Lower lobe of right lung (tissue), 2 donors: ENCODE measurements around the gene TXNDC5. TPM values are rescaled to one million over a fixed set of nuclear protein-coding genes. Genes with fewer than 3 reads are reported as not detected.

Source experiments
- ATAC-seq, 2 donors: fragments of 200-7000 bp; cut with Tn5 transposase; one replicate each; pipeline ENCODE4 v1.9.1; 2020 to 2022; ENCODE audit warnings: mild to moderate bottlenecking in 2 of 2, moderate library complexity in 2 of 2
- DNase-seq: peaks from one replicate; pipeline ENCODE4 v3.0.0-alpha.2; 2020
- H3K27ac ChIP-seq: fragments of 200-600 bp; one replicate; pipeline ENCODE4 v1.8.0; 2022
- H3K27me3 ChIP-seq: fragments of 200-600 bp; one replicate; pipeline ENCODE4 v1.8.0; 2022; ENCODE audit warnings: low read depth
- H3K36me3 ChIP-seq: fragments of 200-600 bp; one replicate; pipeline ENCODE4 v1.8.0; 2022; ENCODE audit warnings: mild to moderate bottlenecking
- H3K4me1 ChIP-seq: fragments of 200-600 bp; one replicate; pipeline ENCODE4 v1.8.0; 2022
- H3K4me3 ChIP-seq: fragments of 200-600 bp; one replicate; pipeline ENCODE4 v1.8.0; 2022; ENCODE audit warnings: mild to moderate bottlenecking
- H3K9me3 ChIP-seq: fragments of 200-600 bp; one replicate; pipeline ENCODE4 v1.8.0; 2022
- intact Hi-C: fragments of 100-400 bp; cut with DNase I; formaldehyde crosslinking; loops from one replicate; pipeline ENCODE4 v1.11.0; 2022
- total RNA-seq: library from RNA; stranded (reverse); fragmentation: NEBNext Ultra II Directional; extraction: Animal tissue kit (Norgen Biotek cat#: 25700); gene quantifications from one replicate; pipeline ENCODE4 v1.2.1, GENCODE V29; 2021
- TF ChIP-seq, protein P1 (sequence below): fragments of 200-600 bp; IDR thresholded peaks from one replicate; pipeline ENCODE4 v1.8.0; 2022; ENCODE audit warnings: antibody characterized with exemption, mild to moderate bottlenecking
- donor health status: DM: no; HTN: yes; CAD: no; lungs with severe emphysema.

The TXNDC5 gene
- total RNA-seq, 1 donor from 2014 or later = 98.3 TPM

DNA sequence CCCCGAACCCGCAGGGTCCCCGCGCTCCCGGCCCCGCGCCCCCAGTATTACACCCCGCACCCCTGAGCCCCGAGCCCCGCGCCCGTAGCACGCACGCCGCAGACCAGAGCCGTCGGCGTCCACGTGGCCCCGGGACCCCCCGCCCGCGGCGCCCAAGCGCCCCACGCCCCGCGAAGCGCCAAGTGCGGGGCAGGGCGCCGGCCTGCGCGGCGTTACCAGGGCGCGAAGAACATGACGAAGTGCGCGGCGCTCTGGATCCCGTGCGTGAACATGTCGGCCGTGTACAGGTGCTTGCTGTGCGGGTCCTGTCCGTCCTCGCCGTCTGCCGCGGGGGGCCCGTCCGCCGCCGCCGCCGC lies 312 bp downstream of the TXNDC5 start:
- TF ChIP-seq, protein P1, sequence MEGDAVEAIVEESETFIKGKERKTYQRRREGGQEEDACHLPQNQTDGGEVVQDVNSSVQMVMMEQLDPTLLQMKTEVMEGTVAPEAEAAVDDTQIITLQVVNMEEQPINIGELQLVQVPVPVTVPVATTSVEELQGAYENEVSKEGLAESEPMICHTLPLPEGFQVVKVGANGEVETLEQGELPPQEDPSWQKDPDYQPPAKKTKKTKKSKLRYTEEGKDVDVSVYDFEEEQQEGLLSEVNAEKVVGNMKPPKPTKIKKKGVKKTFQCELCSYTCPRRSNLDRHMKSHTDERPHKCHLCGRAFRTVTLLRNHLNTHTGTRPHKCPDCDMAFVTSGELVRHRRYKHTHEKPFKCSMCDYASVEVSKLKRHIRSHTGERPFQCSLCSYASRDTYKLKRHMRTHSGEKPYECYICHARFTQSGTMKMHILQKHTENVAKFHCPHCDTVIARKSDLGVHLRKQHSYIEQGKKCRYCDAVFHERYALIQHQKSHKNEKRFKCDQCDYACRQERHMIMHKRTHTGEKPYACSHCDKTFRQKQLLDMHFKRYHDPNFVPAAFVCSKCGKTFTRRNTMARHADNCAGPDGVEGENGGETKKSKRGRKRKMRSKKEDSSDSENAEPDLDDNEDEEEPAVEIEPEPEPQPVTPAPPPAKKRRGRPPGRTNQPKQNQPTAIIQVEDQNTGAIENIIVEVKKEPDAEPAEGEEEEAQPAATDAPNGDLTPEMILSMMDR = no peak
- intact Hi-C loops = no loop called here
- no peaks in the 10 kb centered on the region for H3K27me3 ChIP-seq
- peak overlapping the region; percentile 81 for H3K4me3 ChIP-seq
- no peaks in the 10 kb centered on the region for H3K9me3 ChIP-seq
- no peaks in the 10 kb centered on the region for H3K36me3 ChIP-seq
- peak overlapping the region; percentile 68 for H3K27ac ChIP-seq
- DNase-seq = no peak
- ATAC-seq = peak; percentile 2 to 7
- peaks cover 36% of the 10 kb centered on the region for H3K4me1 ChIP-seq

DNA sequence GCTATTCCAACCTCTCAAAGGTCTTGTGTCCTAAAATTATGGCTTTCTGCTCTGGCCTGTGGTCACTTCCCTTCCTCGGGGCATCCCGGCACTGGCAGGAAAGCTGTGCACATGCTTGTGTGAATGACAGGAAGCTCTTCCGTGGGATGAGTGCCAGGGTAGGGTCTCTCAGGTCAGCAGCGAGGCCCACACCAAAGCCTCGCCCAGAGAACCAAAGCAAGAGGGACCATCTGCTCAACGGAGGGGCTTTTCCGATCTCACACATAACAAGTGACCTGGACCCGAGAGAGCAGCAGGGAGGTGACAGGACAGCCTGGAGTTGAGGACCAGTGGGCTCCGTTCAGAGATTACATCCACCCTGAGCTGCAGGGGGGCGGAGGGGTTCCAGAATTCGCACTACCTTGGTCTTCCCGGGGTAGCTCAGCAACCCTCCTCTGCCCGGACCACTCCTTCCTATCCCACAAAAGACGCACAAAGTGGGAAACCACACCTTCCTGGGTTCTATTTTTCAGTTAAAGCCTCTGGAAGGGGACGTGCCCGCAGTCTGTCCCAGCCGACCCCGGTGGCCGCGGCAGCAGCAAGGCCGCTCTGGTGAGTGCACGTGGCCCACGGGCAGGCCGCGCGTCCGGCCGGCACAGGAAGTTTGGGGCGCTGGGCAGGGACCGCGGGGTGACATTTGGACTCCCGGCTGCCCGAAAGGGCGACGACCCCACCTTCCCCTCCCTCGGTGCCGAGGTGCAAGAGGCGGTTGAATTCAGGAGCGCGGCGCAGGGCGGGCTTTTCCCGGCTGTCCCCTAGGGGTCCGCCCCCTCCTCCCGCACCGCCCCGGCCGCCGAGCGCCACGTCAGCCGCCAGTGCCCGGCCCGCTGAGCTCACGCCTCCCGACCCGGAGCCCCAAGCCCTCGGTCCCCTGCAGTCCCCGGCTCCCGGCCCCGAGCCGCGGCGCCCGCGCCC lies 988 bp downstream of the TXNDC5 start:
- H3K27ac ChIP-seq = peak overlapping the region; percentile 68
- DNase-seq = peak; percentile 71

DNA sequence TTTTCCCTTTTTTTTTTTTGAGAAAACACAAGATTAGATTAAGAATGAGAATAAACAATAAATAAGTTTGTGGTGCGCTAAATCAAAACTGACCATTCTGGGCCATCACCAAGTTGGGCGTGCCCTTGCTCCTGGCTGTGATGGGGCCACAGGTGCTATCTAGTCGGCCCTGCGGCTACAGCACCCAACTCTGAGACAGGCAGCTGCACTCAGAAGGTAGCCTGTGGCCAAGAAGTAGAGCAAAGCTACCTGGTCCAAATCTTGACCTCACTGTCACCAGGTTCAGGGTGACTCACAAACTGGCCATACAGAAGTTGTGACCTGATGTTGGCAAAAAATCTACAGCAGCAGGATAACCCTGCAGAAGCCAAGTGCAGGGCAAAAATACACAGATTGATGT lies 3.4 kb downstream of the TXNDC5 start:
- TF ChIP-seq, protein P1 = no peak
- DNase-seq = no peak
- no peaks in the 10 kb centered on the region for H3K27me3 ChIP-seq
- intact Hi-C loops = no loop called here
- peaks cover 43% of the 10 kb centered on the region for H3K4me1 ChIP-seq
- peaks cover 26% of the 10 kb centered on the region for H3K36me3 ChIP-seq
- no peak overlapping the region for H3K27ac ChIP-seq
- H3K4me3 ChIP-seq = no peak overlapping the region
- no peak for ATAC-seq
- no peaks in the 10 kb centered on the region for H3K9me3 ChIP-seq

More for the DNA sequence above, 988 bp downstream of the TXNDC5 start:
- intact Hi-C loops = no loop called here
- Histone ChIP-seq H3K36me3 (peaks cover 1% of the 10 kb centered on the region), H3K4me1 (peaks cover 41% of the 10 kb centered on the region), H3K27me3 (no peaks in the 10 kb centered on the region), H3K9me3 (no peaks in the 10 kb centered on the region), H3K4me3 (peak overlapping the region; percentile 81)
- TF ChIP-seq, protein P1 = no peak
- peak; percentile 74 to 89 for ATAC-seq

DNA sequence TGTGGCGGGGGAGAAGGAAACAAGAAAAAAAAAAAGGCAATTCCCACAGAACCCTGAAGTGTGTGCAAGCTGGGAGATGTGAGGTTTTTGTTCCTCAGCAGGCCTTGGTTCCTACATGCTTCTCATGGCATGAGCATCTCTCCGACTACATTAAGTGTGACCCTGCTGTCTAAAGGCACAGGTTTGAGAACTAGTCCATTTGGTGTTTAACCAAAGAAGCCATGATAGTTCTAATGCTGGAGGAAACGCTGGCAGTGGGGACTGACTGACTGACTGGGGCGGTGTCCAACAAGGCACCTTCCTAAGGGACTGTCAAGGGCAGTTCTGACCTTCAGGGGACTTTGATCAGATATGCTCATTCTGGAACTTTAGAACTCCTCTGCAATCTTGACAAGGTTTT lies 3.8 kb downstream of the TXNDC5 start:
- no peak overlapping the region for H3K27ac ChIP-seq
- H3K36me3 ChIP-seq = peaks cover 30% of the 10 kb centered on the region
- ATAC-seq = no peak
- peaks cover 43% of the 10 kb centered on the region for H3K4me1 ChIP-seq
- TF ChIP-seq, protein P1 = no peak
- no peak overlapping the region for H3K4me3 ChIP-seq
- H3K9me3 ChIP-seq = no peaks in the 10 kb centered on the region
- DNase-seq = no peak
- intact Hi-C loops = no loop called here
- no peaks in the 10 kb centered on the region for H3K27me3 ChIP-seq

DNA sequence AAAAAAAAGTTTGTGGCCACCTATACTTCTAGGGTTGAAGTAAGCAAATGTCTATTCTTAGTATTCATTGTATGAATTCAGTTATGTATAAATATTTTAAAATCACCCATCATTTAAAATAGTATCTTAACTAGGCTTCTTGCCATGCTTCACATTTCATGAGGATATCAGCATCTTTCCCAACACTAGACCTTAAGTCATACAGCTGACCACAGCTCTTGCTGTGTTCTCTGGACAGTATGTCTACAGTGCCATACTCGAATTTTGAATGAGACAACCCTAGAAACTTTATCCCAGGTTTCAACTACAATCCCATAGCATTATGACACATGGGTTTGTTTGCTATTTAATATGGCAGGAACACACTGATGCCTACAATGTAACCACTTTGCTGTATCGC lies 5.2 kb downstream of the TXNDC5 start:
- ATAC-seq (no peak), DNase-seq (no peak)
- TF ChIP-seq, protein P1 = no peak
- Histone ChIP-seq H3K27ac (no peak overlapping the region), H3K4me1 (peaks cover 38% of the 10 kb centered on the region), H3K4me3 (no peak overlapping the region), H3K36me3 (peaks cover 43% of the 10 kb centered on the region), H3K27me3 (no peaks in the 10 kb centered on the region), H3K9me3 (no peaks in the 10 kb centered on the region)
- intact Hi-C loops = no loop called here
